Measurements from ENCODE around the gene ANO1.

DNA sequence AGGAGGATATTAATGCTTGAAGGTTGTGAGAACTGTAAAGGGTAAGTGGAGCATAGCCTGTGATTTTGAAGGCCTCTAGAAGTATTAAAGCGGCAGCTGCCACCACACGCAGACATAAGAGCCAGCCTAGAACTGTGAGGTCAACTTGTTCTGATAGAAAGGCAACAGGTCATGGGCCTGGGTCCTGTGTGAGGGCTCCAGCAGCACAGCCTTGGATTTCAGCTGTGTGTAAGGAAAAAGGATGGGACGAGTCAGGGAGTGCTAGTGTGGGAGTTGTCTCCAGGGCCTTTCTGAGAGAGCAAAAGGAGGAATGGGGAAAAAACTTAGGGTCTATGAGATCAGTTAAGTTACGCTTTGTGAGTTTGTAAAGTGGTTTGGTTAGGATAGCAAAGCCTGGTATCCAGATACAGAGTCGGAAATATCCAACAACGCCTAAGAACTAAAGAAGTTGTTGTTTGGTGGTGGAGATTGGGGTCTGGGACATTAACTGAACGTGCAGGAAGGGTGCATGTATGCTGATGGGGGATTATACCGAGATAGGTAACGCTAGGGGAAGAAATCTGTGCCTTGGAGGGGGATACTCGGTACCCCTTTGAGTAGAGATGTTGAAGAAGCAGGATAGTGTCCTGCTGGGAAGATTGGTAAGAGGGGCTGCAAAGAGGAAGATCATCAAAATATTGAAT, 17.4 kb upstream of the ANO1 start:
- TF ChIP-seq, protein P1, sequence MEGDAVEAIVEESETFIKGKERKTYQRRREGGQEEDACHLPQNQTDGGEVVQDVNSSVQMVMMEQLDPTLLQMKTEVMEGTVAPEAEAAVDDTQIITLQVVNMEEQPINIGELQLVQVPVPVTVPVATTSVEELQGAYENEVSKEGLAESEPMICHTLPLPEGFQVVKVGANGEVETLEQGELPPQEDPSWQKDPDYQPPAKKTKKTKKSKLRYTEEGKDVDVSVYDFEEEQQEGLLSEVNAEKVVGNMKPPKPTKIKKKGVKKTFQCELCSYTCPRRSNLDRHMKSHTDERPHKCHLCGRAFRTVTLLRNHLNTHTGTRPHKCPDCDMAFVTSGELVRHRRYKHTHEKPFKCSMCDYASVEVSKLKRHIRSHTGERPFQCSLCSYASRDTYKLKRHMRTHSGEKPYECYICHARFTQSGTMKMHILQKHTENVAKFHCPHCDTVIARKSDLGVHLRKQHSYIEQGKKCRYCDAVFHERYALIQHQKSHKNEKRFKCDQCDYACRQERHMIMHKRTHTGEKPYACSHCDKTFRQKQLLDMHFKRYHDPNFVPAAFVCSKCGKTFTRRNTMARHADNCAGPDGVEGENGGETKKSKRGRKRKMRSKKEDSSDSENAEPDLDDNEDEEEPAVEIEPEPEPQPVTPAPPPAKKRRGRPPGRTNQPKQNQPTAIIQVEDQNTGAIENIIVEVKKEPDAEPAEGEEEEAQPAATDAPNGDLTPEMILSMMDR (IDR thresholded peaks at IDR 0.05 in 2 of 3, conservative IDR thresholded peaks at IDR 0.05 in 1 of 3; ENCODE audit: borderline replicate concordance in 1 of 3, insufficient read depth in 1 of 3, low read depth in 2 of 3, low read length in 2 of 3), result no peak
- no peak for TF ChIP-seq JUND (IDR thresholded peaks at IDR 0.05)

All from HCT116 (cell line).